SU-DHL-6 (cell line): ENCODE data around the gene ARAP1.

Experiments
- H2AFZ ChIP-seq: fragments of 200-600 bp; sonication (generic); 2 replicates; pipeline ENCODE4 v1.6.1; 2014; ENCODE audit warnings: low read depth, mild to moderate bottlenecking, moderate library complexity, mixed read lengths, antibody characterized with exemption, low read length; ENCODE audit not compliant: severe bottlenecking
- H3F3A ChIP-seq: fragments of 200-600 bp; shearing (Covaris generic); 2 replicates; pipeline ENCODE4 v1.6.0; 2016; ENCODE audit warnings: antibody characterized with exemption, mild to moderate bottlenecking; ENCODE audit not compliant: insufficient read depth
- H3K27ac ChIP-seq: fragments of 200-600 bp; sonication (generic); 2 replicates; pipeline ENCODE4 v1.5.1; 2016; ENCODE audit warnings: low read depth, mild to moderate bottlenecking, low read length, moderate library complexity, mixed read lengths
- H3K27me3 ChIP-seq: fragments of 200-600 bp; sonication (generic), shearing (Covaris generic); 2 replicates; pipeline ENCODE4 v1.6.0; 2014; ENCODE audit warnings: mild to moderate bottlenecking, low read length
- H3K36me3 ChIP-seq: fragments of 200-600 bp; sonication (generic); 2 replicates; pipeline ENCODE4 v1.6.1; 2014; ENCODE audit warnings: mild to moderate bottlenecking, low read length, mixed read lengths
- H3K4me2 ChIP-seq: fragments of 300-600, 200-600 bp; shearing (Covaris generic), sonication (generic); 2 replicates; pipeline ENCODE4 v1.6.0; 2014; ENCODE audit warnings: low read length, low read depth, mild to moderate bottlenecking; ENCODE audit not compliant: poor library complexity, severe bottlenecking
- H3K4me3 ChIP-seq: fragments of 200-600 bp; sonication (generic); 2 replicates; pipeline ENCODE4 v1.5.1; 2014; ENCODE audit warnings: antibody characterized with exemption, low read length, mild to moderate bottlenecking, mixed read lengths; ENCODE audit not compliant: insufficient read depth, poor library complexity, severe bottlenecking
- H3K79me2 ChIP-seq: fragments of 200-600 bp; sonication (generic); 2 replicates; pipeline ENCODE4 v1.6.1; 2014; ENCODE audit warnings: mild to moderate bottlenecking, low read length, moderate library complexity; ENCODE audit not compliant: insufficient read depth
- H3K9ac ChIP-seq: fragments of 200-600 bp; sonication (generic); 2 replicates; pipeline ENCODE4 v1.7.0; 2014; ENCODE audit warnings: mild to moderate bottlenecking, low read length
- H3K9me2 ChIP-seq: fragments of 200-600 bp; sonication (generic); replicated peaks from 2 replicates; pipeline ENCODE4 v1.6.1; 2014; ENCODE audit warnings: low read length; ENCODE audit not compliant: insufficient read depth
- H3K9me3 ChIP-seq: fragments of 200-600 bp; sonication (generic); 2 replicates; pipeline ENCODE4 v1.6.1; 2014; ENCODE audit warnings: low read length, mixed read lengths; ENCODE audit not compliant: insufficient read depth
- H4K20me1 ChIP-seq: fragments of 200-600 bp; sonication (generic); 2 replicates; pipeline ENCODE4 v1.6.1; 2014; ENCODE audit warnings: low read depth, mild to moderate bottlenecking, antibody characterized with exemption, low read length, moderate library complexity, mixed read lengths
- EZH2phosphoT487 ChIP-seq: fragments of 200-600 bp; sonication (generic), shearing (Covaris generic); conservative IDR thresholded peaks from 2 replicates; pipeline ENCODE4 v1.6.1; 2018; ENCODE audit warnings: mild to moderate bottlenecking, antibody characterized with exemption, low read length, moderate library complexity, mixed read lengths
- TF ChIP-seq, protein P1 (sequence below): fragments of 200-600 bp; sonication (generic); IDR thresholded peaks from one replicate; pipeline ENCODE4 v1.5.1; 2017; ENCODE audit warnings: antibody characterized with exemption, mild to moderate bottlenecking, low read length, moderate library complexity; ENCODE audit not compliant: insufficient read depth, poor library complexity, severe bottlenecking

Gene ARAP1

DNA sequence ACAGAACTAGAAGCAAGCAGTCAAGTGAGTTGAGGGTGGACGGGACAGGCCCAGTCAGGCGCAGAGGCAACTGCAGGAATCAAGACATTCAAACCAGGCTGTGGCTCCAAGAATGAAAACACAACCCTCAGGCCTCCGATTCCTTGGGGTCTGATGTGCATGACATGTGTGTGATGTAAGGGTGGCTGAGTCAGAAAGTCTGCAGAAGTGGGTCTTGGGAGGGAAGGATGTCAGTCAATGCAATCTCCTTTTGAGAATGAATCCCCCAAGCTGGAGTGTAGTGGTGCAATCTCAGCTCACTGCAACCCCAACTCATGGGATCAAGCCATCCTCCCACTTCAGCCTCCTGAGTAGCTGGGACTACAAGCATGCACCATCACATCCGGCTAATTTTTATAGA, 62.0 kb downstream of the ARAP1 start:
- Histone ChIP-seq H4K20me1 (no peaks in the 10 kb centered on the region), H3K9me2 (no peaks in the 10 kb centered on the region), H3K36me3 (no peaks in the 10 kb centered on the region), H3K9me3 (no peaks in the 10 kb centered on the region), H3K79me2 (no peaks in the 10 kb centered on the region), H2AFZ (no peak overlapping the region), H3K27ac (no peak overlapping the region), H3K4me2 (no peak overlapping the region), H3K4me3 (no peak overlapping the region), H3K9ac (no peak overlapping the region), H3K27me3 (no peaks in the 10 kb centered on the region), H3F3A (no peaks in the 10 kb centered on the region)
- TF ChIP-seq EZH2phosphoT487, result no peak
- TF ChIP-seq, protein P1, sequence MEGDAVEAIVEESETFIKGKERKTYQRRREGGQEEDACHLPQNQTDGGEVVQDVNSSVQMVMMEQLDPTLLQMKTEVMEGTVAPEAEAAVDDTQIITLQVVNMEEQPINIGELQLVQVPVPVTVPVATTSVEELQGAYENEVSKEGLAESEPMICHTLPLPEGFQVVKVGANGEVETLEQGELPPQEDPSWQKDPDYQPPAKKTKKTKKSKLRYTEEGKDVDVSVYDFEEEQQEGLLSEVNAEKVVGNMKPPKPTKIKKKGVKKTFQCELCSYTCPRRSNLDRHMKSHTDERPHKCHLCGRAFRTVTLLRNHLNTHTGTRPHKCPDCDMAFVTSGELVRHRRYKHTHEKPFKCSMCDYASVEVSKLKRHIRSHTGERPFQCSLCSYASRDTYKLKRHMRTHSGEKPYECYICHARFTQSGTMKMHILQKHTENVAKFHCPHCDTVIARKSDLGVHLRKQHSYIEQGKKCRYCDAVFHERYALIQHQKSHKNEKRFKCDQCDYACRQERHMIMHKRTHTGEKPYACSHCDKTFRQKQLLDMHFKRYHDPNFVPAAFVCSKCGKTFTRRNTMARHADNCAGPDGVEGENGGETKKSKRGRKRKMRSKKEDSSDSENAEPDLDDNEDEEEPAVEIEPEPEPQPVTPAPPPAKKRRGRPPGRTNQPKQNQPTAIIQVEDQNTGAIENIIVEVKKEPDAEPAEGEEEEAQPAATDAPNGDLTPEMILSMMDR, result no peak

DNA sequence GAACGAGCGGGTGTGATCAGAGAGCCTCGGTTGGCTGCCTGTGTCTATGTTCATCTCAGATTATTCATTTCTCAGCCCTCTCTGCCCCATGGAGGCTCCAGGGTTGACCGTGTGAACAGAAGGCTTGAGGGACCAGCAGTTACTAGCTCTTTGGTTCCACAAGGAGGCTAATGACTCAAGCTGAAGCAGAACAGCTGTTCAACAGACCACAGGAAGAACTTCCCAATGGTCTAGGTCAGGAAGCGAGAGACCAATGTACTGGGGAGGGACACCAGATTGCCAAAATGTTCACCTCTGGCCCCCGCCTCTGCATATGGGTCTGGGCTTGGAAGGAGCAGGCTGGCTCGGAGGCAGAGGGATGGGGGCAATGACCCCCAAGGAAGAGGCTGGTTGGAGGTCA, 63.3 kb downstream of the ARAP1 start:
- Histone ChIP-seq H3K9me2 (no peaks in the 10 kb centered on the region), H3K9me3 (no peaks in the 10 kb centered on the region), H2AFZ (no peak overlapping the region), H4K20me1 (no peaks in the 10 kb centered on the region), H3K27ac (no peak overlapping the region), H3K9ac (no peak overlapping the region), H3K4me2 (no peak overlapping the region), H3F3A (no peaks in the 10 kb centered on the region), H3K27me3 (no peaks in the 10 kb centered on the region), H3K79me2 (no peaks in the 10 kb centered on the region), H3K36me3 (no peaks in the 10 kb centered on the region), H3K4me3 (no peak overlapping the region)
- TF ChIP-seq, protein P1, result no peak
- no peak for TF ChIP-seq EZH2phosphoT487

- Histone ChIP-seq H3K9ac (no peak overlapping the region), H4K20me1 (no peaks in the 10 kb centered on the region), H3K4me3 (no peak overlapping the region), H2AFZ (no peak overlapping the region), H3F3A (no peaks in the 10 kb centered on the region), H3K9me2 (no peaks in the 10 kb centered on the region), H3K9me3 (no peaks in the 10 kb centered on the region), H3K79me2 (no peaks in the 10 kb centered on the region), H3K27me3 (no peaks in the 10 kb centered on the region), H3K36me3 (no peaks in the 10 kb centered on the region), H3K27ac (no peak overlapping the region), H3K4me2 (no peak overlapping the region)
- TF ChIP-seq EZH2phosphoT487, result no peak
- TF ChIP-seq, protein P1, result no peak
These were observed 63.7 kb downstream of the ARAP1 start for GRCh38 chr11:72688486-72688885.

- Histone ChIP-seq H3K4me3 (no peak overlapping the region), H3K9me2 (no peaks in the 10 kb centered on the region)
These were observed 64.9 kb downstream of the ARAP1 start for GRCh38 chr11:72687326-72687725.

More at GRCh38 chr11:72687326-72687725, 64.9 kb downstream of the ARAP1 start:
- Histone ChIP-seq H2AFZ (no peak overlapping the region), H3K9ac (no peak overlapping the region), H3K9me3 (no peaks in the 10 kb centered on the region), H3K27ac (no peak overlapping the region), H3K36me3 (no peaks in the 10 kb centered on the region), H4K20me1 (no peaks in the 10 kb centered on the region), H3F3A (no peaks in the 10 kb centered on the region), H3K79me2 (no peaks in the 10 kb centered on the region), H3K27me3 (no peaks in the 10 kb centered on the region), H3K4me2 (no peak overlapping the region)
- TF ChIP-seq EZH2phosphoT487, result no peak
- TF ChIP-seq, protein P1, result no peak
